NCI-H510A (cell line): ENCODE results near the gene TRAF7.
A peak's percentile ranks its signal among the peaks of the same experiment; 100 is the strongest.
"Not testable (repeated sequence)": the region's sequence is repeated elsewhere in the genome, so short reads cannot be mapped to it uniquely, and the experiment has no call there.

Experiments used
- DNase-seq: peaks from one replicate; lab custom pipeline; 2025; lab: John Stamatoyannopoulos, UW

Gene TRAF7

DNA sequence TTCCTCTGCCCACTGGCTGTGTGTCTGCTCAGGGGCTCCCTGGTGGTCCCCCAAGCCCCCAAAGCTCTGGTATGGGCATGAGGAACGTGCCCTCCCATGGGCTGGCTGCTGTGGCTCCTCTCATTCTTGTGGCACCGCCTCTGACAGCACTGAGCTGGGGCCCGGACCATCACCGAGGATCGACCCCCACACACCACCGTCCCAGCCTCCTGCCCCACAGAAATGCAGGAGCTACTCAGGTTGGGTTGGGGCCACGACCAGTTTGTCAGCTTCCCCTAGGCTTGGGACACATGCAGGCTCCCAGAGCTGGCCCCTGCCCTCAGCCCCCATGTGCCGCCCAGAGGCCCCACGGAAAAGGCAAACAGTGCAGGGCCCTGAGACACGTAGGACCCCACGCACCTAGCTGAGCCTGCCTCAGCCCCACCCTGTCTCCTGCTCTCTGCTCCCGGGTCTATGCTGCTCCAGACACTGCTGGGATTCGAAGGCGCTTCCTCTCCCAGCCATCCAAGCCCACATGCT is 44.1 kb downstream of the TRAF7 start:
- no peak for DNase-seq

DNA sequence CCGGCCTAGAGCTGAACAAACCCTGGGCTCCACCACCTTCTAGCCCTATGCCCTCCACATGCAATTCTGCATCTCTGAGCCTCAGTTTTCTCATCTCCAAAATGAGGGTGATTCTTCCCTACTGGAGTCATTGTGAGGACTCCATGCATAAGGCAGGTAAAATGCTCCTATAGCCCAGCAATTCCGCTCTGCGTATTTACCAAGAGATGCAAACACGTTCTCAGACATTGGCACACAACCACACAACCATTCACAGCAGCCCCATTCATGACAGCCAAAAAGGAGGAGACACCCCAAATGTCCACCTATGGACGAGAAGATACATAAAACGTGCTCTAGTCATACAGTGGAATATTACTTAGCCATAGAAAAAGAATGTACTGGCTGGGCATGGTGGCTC is 44.7 kb downstream of the TRAF7 start:
- no peak for DNase-seq

DNA sequence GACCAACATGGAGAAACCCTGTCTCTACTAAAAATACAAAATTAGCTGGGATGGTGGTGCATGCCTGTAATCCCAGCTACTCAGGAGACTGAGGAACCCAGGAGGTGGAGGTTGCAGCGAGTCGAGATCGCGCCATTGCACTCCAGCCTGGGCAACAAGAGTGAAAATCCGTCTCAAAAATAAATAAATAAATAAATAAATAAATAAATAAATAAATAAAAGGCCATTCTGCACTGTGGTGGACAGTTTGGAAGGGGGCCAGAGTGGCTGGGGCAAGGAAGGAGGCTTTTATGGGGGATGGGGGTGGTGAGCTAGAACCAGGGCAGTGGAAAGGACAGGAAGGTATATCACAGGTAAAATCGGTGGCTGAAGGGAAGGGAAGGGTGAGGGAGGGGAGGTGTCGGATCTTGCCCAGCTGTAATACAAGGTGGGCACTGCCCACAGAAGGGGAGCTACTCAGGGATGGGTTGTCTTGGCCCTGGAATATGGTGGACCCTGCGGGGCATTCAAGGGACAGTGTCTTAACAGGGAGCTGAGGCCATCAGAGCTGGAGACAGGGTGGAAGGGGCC is 47.6 kb downstream of the TRAF7 start:
- not testable (repeated sequence) for DNase-seq

DNA sequence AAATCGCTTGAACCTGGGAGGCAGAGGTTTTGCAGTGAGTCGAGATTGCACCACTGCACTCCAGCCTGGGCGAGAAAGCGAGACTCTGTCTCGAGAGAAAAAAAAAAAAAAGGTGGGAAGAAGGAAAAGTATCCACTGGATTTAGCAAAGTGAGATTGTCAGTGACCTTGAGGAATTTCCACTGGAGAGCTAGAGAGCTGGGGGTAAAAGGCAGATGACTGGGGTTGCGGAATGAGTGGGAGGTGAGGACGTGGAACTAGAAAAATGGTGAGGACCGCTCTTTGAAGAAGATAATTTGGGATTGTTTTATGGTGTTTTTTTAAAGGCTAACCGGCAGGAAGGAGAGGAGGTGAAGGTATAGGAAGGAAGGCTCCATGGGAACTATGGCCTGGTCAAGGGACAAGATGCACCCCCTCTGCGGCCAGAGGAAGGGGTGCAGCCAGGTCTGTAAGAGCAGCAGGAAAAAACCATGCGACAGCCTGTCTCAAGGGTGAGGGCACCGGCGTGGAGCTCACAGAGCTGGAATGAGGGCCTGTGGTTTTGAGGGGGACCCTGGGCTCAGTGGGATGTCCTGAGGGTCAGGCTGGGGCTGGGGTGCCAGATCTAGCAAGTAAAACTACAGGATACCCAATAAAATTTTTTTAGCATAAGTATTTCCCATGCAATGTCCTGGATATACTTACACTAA is 49.0 kb downstream of the TRAF7 start:
- DNase-seq: no peak

DNA sequence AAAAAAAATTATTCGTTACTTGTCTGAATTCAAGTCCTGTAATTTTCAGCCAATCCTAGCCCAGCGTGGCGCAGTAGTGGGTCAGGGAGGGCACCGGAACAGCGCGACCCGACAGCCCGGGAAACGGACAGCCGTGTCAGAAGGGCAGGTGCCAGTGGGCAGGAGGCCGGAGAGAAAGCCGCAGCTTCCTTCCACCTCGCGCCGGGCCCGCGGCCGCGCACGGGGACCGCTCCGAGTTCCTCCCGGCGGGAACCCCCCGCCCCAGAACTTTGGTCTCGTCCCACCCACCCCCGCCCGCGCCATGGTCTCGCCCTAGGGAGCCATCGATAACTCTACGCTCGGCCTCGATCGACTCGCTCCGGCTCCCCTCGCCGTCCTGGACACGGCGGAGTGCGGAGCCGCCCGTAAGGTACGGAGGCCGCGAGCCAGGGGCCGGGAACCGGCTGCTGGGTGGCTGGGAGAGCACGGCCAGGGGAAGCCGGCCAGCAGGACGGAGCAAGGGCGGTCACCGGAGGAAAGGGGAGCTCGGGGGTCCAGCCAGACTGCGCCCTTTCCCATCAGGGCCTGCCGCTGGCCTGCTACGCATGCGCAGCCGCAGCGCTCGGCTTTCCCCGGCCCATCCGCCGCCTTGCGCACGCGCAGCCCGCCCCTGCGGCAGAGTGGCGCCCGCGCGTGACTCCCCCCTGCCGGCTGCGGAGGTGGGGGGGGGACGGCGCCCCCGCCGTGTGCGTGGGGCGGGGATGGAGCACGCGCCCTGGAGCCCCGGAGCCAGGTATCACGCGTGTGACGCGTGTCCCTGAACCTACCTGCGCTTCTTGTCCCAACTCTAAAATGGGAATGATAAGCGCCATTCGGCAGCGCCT is 49.8 kb downstream of the TRAF7 start, which contains the start of gene MLST8:
Gene MLST8 (plus strand): TSS at position 351 of the 863 bp plus-strand sequence. CDS start 632 bp downstream, outside the sequence.
- DNase-seq: peak; percentile 65

DNA sequence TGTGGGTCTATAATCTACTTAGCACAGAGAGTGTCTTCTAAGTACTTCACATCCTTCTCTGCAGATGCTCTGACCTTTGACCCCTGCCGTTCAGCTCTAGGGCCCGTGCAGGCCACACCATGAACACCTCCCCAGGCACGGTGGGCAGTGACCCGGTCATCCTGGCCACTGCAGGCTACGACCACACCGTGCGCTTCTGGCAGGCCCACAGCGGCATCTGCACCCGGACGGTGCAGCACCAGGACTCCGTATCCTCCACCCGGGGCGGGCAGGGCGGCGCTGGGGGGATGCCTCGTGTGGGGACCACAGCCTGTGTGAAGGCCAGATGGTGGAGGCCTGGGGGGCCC is 50.4 kb downstream of the TRAF7 start:
- DNase-seq: no peak

DNA sequence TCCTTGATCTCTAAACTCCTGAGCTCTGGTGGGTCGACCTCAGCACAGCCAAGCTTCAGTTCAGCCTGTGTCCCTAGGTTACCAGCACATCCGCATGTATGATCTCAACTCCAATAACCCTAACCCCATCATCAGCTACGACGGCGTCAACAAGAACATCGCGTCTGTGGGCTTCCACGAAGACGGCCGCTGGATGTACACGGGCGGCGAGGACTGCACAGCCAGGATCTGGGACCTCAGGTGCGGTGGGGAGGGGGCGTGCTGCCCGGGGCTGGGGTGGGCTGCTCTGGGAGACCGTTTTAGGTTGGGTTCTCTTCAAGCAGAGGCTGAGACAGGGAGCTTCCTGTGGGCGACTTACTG is 50.8 kb downstream of the TRAF7 start:
- no peak for DNase-seq

DNA sequence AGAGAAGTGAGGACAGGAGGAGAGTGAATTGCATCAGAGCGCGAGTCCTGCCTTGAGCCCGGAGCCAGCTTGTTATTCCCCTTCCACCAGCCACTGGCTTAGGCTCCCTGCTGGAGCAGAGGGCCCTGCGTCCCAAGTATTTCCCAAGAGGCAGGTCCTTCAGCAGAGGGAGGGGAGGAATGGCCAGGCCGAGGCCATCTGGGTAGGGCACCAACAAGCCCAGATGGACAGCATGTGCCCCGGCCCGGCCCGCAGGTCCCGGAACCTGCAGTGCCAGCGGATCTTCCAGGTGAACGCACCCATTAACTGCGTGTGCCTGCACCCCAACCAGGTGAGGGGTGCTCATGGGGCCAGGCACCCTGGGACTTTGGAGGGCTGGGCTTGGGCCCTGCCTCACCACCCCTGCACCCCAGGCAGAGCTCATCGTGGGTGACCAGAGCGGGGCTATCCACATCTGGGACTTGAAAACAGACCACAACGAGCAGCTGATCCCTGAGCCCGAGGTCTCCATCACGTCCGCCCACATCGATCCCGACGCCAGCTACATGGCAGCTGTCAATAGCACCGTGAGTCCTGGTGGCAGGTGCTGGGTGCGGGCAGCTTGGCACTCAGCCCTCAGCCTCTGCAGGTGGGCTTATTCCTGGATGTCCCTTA is 51.3 kb downstream of the TRAF7 start:
- DNase-seq: no peak

DNA sequence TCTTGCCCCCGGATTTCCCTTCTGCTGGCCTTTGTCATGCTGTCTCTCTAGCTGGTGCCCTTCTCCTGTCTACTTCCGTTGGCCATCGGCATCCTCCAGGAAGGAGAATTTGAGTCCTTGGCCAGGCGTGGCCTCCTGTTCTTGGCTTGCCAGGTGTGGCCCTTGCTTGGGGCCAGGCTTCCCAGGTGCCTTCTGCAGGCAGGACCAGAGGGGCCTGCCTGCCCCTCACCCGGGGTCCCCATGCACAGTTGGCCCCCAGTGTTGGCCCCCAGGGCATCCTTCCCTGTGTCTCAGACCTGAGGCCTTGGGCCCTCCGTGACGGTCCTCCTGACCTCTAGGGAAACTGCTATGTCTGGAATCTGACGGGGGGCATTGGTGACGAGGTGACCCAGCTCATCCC is 52.3 kb downstream of the TRAF7 start:
- DNase-seq: no peak

DNA sequence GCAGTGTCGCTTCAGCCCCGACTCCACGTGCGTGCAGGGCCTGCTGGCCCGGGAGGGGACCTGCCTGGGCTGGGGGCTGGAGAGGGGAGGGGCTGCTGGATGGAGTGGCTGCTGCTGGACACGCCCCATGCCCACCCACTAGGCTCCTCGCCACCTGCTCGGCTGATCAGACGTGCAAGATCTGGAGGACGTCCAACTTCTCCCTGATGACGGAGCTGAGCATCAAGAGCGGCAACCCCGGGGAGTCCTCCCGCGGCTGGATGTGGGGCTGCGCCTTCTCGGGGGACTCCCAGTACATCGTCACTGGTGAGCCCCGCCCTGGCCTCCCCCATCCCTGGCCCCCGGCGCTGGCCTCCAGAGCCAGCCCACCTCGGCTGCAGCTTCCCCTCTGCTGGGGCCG is 52.7 kb downstream of the TRAF7 start:
- DNase-seq: no peak

DNA sequence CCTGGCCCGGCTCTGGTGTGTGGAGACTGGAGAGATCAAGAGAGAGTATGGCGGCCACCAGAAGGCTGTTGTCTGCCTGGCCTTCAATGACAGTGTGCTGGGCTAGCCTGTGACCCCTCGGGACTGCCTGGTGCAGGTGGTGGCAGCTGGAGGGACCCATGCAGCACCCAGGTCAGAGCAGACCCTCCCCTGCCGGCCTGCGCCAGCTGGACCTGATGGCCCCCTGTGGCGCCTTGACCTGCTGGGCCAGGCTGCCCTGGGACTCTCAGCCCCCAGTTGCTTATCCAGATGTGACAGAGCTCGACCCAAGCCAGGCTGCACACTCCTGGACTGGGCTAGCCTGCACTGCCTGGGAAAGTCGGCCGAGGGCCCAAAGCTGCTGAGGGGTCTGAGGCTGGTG is 53.2 kb downstream of the TRAF7 start:
- DNase-seq: no peak

DNA sequence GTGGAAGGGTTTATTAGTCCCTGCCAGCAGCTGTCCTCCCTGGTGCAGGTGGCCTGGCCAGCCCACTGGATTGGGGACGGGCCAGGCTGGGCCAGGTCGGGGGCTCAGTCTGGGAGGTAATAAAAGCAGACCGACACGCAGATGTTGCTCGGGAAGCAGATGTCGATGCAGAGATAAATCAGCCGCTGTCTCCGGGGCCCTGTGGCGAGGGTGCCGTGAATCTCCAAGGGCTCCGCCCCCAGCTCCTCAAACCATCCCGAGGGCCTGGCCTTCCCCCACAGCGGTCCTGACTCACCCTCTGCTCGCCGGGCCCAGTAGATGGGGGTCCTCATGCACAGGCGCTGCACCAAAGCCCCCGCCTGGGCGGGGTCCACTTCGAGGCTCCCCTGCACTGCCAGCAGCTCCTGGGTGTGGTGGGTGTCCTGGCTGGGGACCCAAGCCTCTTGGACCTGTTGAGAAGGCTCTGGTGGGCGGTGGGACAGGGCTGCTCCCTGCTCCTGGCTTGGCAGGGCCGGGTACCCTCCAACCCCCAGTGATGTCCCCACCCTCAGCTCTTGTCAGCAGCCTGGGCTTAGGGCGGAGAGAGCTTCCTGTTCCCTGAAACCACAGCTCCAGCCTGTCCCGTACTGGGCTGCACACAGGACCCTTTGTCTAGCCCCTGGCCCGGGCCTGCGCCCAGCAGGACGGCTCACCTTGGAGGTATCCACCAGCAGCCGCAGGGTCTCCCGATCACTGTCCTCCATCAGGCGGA is 53.9 kb downstream of the TRAF7 start:
- DNase-seq: no peak

DNA sequence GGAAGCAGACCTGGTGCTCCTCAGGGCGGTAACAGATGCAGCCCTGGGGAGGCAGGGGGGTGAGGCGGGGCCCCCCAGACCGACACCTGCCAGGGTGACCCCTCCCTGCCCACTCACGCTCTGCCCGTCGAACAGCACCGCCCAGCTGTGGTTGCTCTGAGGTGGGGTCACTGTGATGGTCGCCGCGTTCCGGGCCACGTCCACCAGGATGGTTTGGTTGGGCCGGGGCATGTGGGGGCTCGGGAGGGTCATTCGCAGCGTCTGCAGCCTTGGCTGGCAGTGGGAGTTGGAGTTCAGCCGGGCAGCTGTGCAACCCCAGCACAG is 54.4 kb downstream of the TRAF7 start:
- DNase-seq: no peak

DNA sequence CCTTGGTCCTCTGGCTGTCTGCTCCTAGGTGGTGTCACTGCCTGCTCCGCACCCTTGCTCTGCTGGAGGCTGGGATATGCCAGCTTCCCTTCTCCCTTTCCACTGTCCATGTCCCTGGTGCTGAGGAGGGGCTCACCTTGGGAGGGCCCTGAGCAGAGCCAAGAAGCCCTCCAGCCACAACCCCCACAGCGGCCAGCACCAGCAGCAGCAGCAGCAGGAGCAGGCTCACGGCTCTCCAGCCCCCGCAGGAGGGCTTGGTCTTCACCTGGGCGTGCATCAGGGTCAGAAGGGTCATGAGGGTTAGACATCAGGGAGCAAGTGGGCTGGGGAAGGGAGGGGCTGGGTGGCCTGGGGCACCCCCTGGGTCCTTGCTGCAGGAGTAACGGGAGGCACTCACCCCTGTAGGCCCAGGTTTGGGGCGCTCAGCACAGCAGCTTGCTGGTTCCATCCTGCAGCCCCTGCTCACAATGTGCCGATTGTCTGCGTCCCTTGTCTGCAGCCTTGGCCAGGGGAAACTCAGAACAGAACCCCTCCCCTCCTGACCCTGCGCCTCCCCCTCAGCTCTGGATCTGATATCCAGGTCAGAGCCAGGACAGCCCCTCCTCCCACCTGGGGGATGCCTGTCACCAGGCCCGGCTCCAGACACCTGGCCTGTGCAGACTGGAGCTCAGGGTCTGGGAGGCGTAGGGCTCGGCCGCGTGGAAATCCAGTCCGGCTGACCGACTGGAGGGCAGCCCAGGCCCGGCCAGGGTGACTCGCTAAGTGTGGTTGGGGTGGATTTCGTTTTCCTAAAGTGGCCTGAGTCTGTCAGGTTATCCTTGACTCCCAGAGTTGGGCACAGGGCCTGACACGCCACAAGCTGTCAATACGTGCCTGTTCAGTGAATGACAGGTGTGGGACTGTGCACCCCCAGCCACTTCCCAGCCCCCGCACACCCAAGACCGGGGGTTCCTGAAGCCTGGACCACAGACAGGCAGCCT is 55.1 kb downstream of the TRAF7 start, which contains the start of gene BRICD5:
Gene BRICD5 (minus strand): TSS at position 478 of the 980 bp plus-strand sequence. CDS start 30 bp downstream, at position 448.
- DNase-seq: no peak

DNA sequence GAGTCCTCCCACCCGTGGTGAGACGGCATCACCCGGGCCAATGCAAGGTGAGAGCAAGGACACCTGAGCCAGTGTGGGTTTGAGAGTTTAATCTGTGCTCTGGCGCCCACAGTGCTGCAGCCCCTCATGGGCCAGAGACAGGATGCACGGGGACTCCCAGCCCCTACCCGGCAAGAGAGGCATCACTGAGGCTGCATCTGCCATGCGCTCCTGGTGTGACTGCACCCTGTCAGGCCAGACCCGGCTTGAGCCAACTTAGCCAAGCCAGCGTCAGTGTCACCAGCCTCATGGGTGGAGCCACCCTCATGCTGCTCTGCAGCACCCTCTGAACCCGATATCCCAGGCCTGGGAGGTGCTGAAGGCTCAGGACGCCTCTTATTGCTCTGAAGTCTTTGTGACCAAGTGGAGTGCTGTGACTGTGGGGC is 56.4 kb downstream of the TRAF7 start:
- DNase-seq: no peak

DNA sequence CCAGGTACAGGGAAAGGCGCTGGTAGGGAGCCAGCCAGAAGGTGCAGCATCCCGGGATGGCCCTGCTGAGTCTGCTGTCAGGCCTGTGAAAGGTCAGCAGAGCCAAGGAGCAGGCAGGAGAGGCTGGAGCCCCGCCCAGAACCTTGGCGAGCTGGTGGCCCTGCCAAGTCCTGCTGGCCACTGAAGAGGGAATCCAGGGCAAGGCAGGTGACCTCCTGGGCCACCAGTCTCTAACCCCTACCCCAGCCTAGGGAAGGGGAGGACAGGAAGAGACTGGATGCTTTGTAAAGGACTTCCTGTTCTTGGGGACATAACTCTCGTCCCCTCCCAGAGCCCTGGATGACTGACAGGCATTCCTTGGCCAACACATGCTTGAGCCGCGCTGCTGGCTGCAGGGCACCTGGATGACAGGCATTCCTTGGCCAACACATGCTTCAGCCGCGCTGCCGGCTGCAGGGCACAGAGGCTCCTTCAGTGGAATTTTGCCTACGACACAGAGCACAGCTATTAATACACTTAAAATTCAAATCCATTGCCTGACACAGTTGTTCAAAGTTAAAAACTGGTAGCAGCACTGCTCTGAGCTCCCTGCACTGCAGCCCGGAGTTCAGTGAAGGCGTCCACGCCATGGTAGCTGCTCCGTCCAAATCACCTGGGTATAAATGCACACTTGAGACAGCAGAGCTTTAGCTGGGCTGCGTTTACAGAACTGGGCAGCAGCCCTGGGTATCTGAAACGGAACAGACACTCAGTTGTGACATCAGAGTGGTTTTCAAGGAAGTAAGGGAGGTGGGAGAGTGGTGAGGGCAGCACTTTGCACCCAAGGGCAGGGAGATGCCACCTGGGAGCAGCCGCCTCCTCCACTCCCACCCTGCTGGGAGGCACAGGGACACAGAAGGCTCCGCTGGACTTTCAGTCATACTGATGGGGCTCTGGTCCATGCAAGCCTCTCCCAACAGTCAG is 57.1 kb downstream of the TRAF7 start:
- DNase-seq: no peak

DNA sequence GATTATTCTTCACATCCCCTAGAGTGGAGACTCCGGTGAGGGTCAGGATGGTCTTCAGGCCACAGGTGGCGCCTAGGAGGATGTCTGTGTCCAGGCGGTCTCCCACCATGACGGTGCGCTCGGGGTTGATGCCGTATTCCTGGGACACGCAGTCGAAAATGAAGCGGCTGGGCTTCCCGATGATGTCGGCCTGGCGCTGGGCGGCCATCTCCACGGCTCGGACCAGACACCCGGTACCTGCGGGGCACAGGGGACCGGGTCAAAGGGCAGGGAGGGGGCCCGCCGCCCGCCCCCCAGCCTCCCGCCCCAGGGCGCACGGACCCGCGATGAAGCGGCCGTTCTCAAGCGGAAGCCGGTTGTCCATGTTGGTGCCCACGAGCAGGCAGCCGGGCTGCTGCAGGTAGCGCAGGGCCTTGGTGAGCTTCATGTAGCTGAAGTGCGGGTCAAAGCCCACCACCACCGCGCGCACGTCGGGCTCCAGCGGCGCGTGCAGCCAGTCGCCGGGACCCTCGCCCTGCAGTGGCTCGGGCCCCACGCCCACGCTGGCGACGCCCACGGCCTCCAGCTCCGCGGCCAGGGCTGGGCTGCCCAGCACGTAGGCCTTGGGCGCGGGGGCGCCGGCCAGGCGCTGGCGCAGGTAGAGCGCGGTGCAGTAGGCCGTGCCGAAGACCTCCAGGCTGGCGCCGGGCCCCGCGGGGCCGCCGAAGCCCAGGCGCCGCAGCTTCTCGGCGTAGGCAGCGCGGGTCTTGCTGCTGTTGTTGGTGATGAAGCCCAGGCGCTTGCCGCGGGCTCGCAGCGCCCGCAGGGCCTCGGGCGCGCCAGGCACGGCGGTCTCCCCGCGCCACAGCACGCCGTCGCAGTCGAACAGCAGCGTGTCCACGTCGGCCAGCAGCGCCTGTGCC is 58.5 kb downstream of the TRAF7 start:
- DNase-seq: no peak

DNA sequence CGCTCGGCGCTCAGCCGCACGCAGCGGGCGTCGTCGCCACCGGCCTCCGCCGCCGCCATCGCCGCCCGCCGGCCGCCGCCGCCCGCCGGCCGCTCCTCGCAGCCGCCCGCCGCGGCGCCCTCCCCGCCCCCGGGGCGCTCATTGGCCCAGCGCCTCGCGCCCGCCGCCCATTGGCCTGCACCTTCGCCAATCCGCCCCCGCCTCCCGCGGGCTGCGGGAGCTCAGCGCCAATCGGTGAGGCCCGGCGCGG is 59.1 kb downstream of the TRAF7 start, which contains the start of gene PGP:
Gene PGP (minus strand): TSS at position 122 of the 250 bp plus-strand sequence. CDS start 63 bp downstream, at position 59.
- DNase-seq: no peak
